GM19468 (cell line): ENCODE data around the gene SLC35F2.
"Not testable (repeated sequence)": the region's sequence is repeated elsewhere in the genome, so short reads cannot be mapped to it uniquely, and the experiment has no call there.

Source experiments
- ATAC-seq: cut with Tn5 transposase; IDR thresholded peaks from one replicate; pipeline ENCODE4 v1.9.1; 2021; ENCODE audit warnings: mild to moderate bottlenecking, moderate library complexity, moderate number of reproducible peaks; ENCODE audit not compliant: unreplicated experiment; ENCODE audit errors: extremely low read depth

SLC35F2 gene

GRCh38 chr11:107842412-107843100 is 16.0 kb downstream of the SLC35F2 start:
- no peak for ATAC-seq

GRCh38 chr11:107840129-107840484 is 18.5 kb downstream of the SLC35F2 start:
- no peak for ATAC-seq

- no peak for ATAC-seq
These were observed 21.7 kb downstream of the SLC35F2 start for GRCh38 chr11:107836851-107837250.

GRCh38 chr11:107834995-107835394 is 23.6 kb downstream of the SLC35F2 start:
- no peak for ATAC-seq

- ATAC-seq = not testable (repeated sequence)
These were observed 24.7 kb downstream of the SLC35F2 start for GRCh38 chr11:107833926-107834325.

GRCh38 chr11:107830915-107831540 is 27.6 kb downstream of the SLC35F2 start:
- ATAC-seq = no peak

- no peak for ATAC-seq
These were observed 31.5 kb downstream of the SLC35F2 start for GRCh38 chr11:107827041-107827440.

GRCh38 chr11:107825875-107826274 is 32.7 kb downstream of the SLC35F2 start:
- ATAC-seq = no peak

- no peak for ATAC-seq
These were observed 33.8 kb downstream of the SLC35F2 start for GRCh38 chr11:107824668-107825369.

- no peak for ATAC-seq
These were observed 37.2 kb downstream of the SLC35F2 start for GRCh38 chr11:107821199-107821927.

GRCh38 chr11:107819361-107820014 is 39.1 kb downstream of the SLC35F2 start:
- no peak for ATAC-seq

- ATAC-seq = no peak
These were observed 40.1 kb downstream of the SLC35F2 start for GRCh38 chr11:107818491-107818890.

GRCh38 chr11:107816028-107816427 is 42.6 kb downstream of the SLC35F2 start:
- ATAC-seq = no peak

- ATAC-seq = no peak
These were observed 47.7 kb downstream of the SLC35F2 start for GRCh38 chr11:107810875-107811274.

GRCh38 chr11:107808521-107808920 is 50.1 kb downstream of the SLC35F2 start:
- no peak for ATAC-seq

- ATAC-seq = no peak
These were observed 53.6 kb downstream of the SLC35F2 start for GRCh38 chr11:107804971-107805370.

GRCh38 chr11:107804211-107804610 is 54.4 kb downstream of the SLC35F2 start:
- no peak for ATAC-seq

- ATAC-seq = no peak
These were observed 56.9 kb downstream of the SLC35F2 start for GRCh38 chr11:107801641-107802040.

GRCh38 chr11:107799218-107799859 is 59.2 kb downstream of the SLC35F2 start:
- peak; percentile 58 for ATAC-seq

GRCh38 chr11:107792049-107792443 is 66.5 kb downstream of the SLC35F2 start:
- ATAC-seq = no peak
